IMR-90 (cell line): ENCODE data around the gene GRB10. TPM values are rescaled to one million over a fixed set of nuclear protein-coding genes. Genes with fewer than 3 reads are reported as not detected.

Source experiments
- ATAC-seq: fragments of 200-7000 bp; cut with Tn5 transposase; 2 replicates; pipeline ENCODE4 v1.9.1; 2020; ENCODE audit warnings: low read depth, mild to moderate bottlenecking, moderate library complexity
- BruUV-seq: library from RNA; stranded (reverse); fragments of 400-500 nt; replicated peaks from 2 replicates; lab custom pipeline; 2021; lab: Mats Ljungman, UMichigan
- CTCF ChIA-PET: fragments of 300-600 bp; formaldehyde crosslinking; extraction: SDS; loops from one replicate; lab custom pipeline; 2021; ENCODE audit warnings: antibody characterized with exemption; lab: Yijun Ruan, JAX
- POLR2A ChIA-PET: fragments of 300-600 bp; sonication (Branson Sonifier 250); formaldehyde crosslinking; loops from one replicate; lab custom pipeline; 2022; ENCODE audit warnings: antibody characterized with exemption; ENCODE audit not compliant: unreplicated experiment; lab: Charles Lee
- DNase-seq: peaks from one replicate; pipeline ENCODE4 v3.0.0; 2013
- H2AFZ ChIP-seq: replicated peaks from 2 replicates; pipeline ENCODE3; 2013; ENCODE audit warnings: low read length, mild to moderate bottlenecking; ENCODE audit not compliant: poor library complexity
- H2AK5ac ChIP-seq: 2 replicates; pipeline ENCODE4 v1.6.1; 2013; ENCODE audit warnings: low read depth, low read length, inconsistent platforms
- H2AK9ac ChIP-seq: replicated peaks from 2 replicates; pipeline ENCODE3; 2013; ENCODE audit warnings: mild to moderate bottlenecking, low read depth, low read length, moderate library complexity; ENCODE audit not compliant: poor library complexity
- H2BK120ac ChIP-seq: 2 replicates; pipeline ENCODE4 v1.6.1; 2013; ENCODE audit warnings: low read depth, low read length, inconsistent platforms
- H2BK15ac ChIP-seq: 3 replicates; pipeline ENCODE4 v1.6.1; 2013; ENCODE audit warnings: low read depth, low read length, inconsistent platforms
- H2BK20ac ChIP-seq: 2 replicates; pipeline ENCODE4 v1.6.1; 2013; ENCODE audit warnings: low read depth, mild to moderate bottlenecking, inconsistent platforms, low read length, moderate library complexity
- H2BK5ac ChIP-seq: 2 replicates; pipeline ENCODE4 v1.6.1; 2013; ENCODE audit warnings: mild to moderate bottlenecking, low read depth, low read length, inconsistent platforms; ENCODE audit not compliant: poor library complexity, severe bottlenecking
- H3K14ac ChIP-seq: replicated peaks from 2 replicates; pipeline ENCODE4 v1.6.1; 2013; ENCODE audit warnings: low read depth, low read length, inconsistent platforms
- H3K18ac ChIP-seq: 2 replicates; pipeline ENCODE4 v1.6.1; 2013; ENCODE audit warnings: low read depth, low read length, control low read depth
- H3K23ac ChIP-seq: 2 replicates; pipeline ENCODE4 v1.6.1; 2013; ENCODE audit warnings: low read depth, low read length, inconsistent platforms
- H3K27ac ChIP-seq: 2 replicates; pipeline ENCODE4 v1.5.1; 2013; ENCODE audit warnings: mild to moderate bottlenecking, control low read depth, low read length; ENCODE audit not compliant: insufficient read depth
- H3K27me3 ChIP-seq: 2 replicates; pipeline ENCODE4 v1.6.1; 2013; ENCODE audit warnings: low read length; ENCODE audit not compliant: control insufficient read depth, insufficient read depth
- H3K36me3 ChIP-seq: 2 replicates; pipeline ENCODE4 v1.6.1; 2013; ENCODE audit warnings: low read length, mixed read lengths; ENCODE audit not compliant: control insufficient read depth, insufficient read depth
- H3K4ac ChIP-seq: 2 replicates; pipeline ENCODE4 v1.6.1; 2013; ENCODE audit warnings: low read depth, low read length, inconsistent platforms
- H3K4me1 ChIP-seq: 2 replicates; pipeline ENCODE4 v1.6.1; 2013; ENCODE audit warnings: low read length, mixed read lengths; ENCODE audit not compliant: control insufficient read depth, insufficient read depth
- H3K4me2 ChIP-seq: 2 replicates; pipeline ENCODE4 v1.6.1; 2013; ENCODE audit warnings: low read depth, mild to moderate bottlenecking, control low read depth, low read length, moderate library complexity
- H3K4me3 ChIP-seq: 2 replicates; pipeline ENCODE4 v1.5.1; 2013; ENCODE audit warnings: low read depth, mild to moderate bottlenecking, control low read depth, low read length, moderate library complexity; ENCODE audit not compliant: insufficient read depth
- H3K56ac ChIP-seq: 2 replicates; pipeline ENCODE4 v1.6.1; 2013; ENCODE audit warnings: low read length, inconsistent platforms; ENCODE audit not compliant: insufficient read depth; ENCODE audit errors: extremely low read depth
- H3K79me1 ChIP-seq, 2 experiments: 2 replicates each; pipeline ENCODE4 v1.6.1; 2013; ENCODE audit warnings: low read length in 2 of 2, inconsistent platforms in 1 of 2, low read depth in 1 of 2
- H3K9ac ChIP-seq: 2 replicates; pipeline ENCODE4 v1.6.1; 2013; ENCODE audit warnings: low read depth, low read length, control low read depth
- H3K9me1 ChIP-seq: 2 replicates; pipeline ENCODE4 v1.6.1; 2013; ENCODE audit warnings: low read length, inconsistent platforms; ENCODE audit not compliant: insufficient read depth
- H3K9me3 ChIP-seq: 2 replicates; pipeline ENCODE4 v1.6.1; 2013; ENCODE audit warnings: low read length; ENCODE audit not compliant: control insufficient read depth, insufficient read depth
- H4K20me1 ChIP-seq: 2 replicates; pipeline ENCODE4 v1.6.1; 2013; ENCODE audit warnings: low read length, inconsistent platforms; ENCODE audit not compliant: insufficient read depth
- H4K5ac ChIP-seq: 2 replicates; pipeline ENCODE4 v1.6.1; 2013; ENCODE audit warnings: mild to moderate bottlenecking, low read depth, low read length, control low read depth
- H4K8ac ChIP-seq, 2 experiments: 2 replicates each; pipeline ENCODE4 v1.6.1; 2013; ENCODE audit warnings: low read depth in 2 of 2, low read length in 2 of 2, control low read depth in 1 of 2, inconsistent platforms in 1 of 2
- H4K91ac ChIP-seq: 2 replicates; pipeline ENCODE4 v1.6.1; 2013; ENCODE audit warnings: low read depth, low read length, inconsistent platforms; ENCODE audit not compliant: insufficient read depth
- BHLHE40 ChIP-seq: fragments of 150-350 bp; IDR thresholded peaks from 2 replicates; pipeline ENCODE4 v1.6.1; 2016; ENCODE audit warnings: mild to moderate bottlenecking, low read depth, low read length
- CEBPB ChIP-seq: IDR thresholded peaks from 2 replicates; pipeline ENCODE4 v1.6.1; 2012; ENCODE audit warnings: low read depth, low read length, improper control_type of control experiment
- CHD1 ChIP-seq: IDR thresholded peaks from 2 replicates; pipeline ENCODE4 v1.6.1; 2012; ENCODE audit warnings: low read depth, low read length, improper control_type of control experiment
- CTCF ChIP-seq: conservative IDR thresholded peaks from 2 replicates; pipeline ENCODE4 v1.5.1; 2012; ENCODE audit warnings: mild to moderate bottlenecking, low read depth, low read length, improper control_type of control experiment
- FOS ChIP-seq: fragments of 150-350 bp; IDR thresholded peaks from 2 replicates; pipeline ENCODE4 v1.6.1; 2016; ENCODE audit warnings: low read depth, low read length
- MAFK ChIP-seq: IDR thresholded peaks from 2 replicates; pipeline ENCODE4 v1.6.1; 2012; ENCODE audit warnings: low read depth, low read length, improper control_type of control experiment
- MAZ ChIP-seq: IDR thresholded peaks from 2 replicates; pipeline ENCODE4 v1.6.1; 2012; ENCODE audit warnings: low read depth, mild to moderate bottlenecking, low read length, improper control_type of control experiment, moderate library complexity, borderline replicate concordance
- MXI1 ChIP-seq: IDR thresholded peaks from 2 replicates; pipeline ENCODE4 v1.6.1; 2012; ENCODE audit warnings: low read depth, mild to moderate bottlenecking, low read length, moderate library complexity, borderline replicate concordance
- NFE2L2 ChIP-seq: fragments of 150-350 bp; IDR thresholded peaks from 2 replicates; pipeline ENCODE4 v1.6.1; 2016; ENCODE audit warnings: low read depth, mild to moderate bottlenecking, low read length
- RAD21 ChIP-seq: IDR thresholded peaks from 2 replicates; pipeline ENCODE4 v1.6.1; 2012; ENCODE audit warnings: low read length, improper control_type of control experiment
- RCOR1 ChIP-seq: IDR thresholded peaks from 2 replicates; pipeline ENCODE4 v1.6.1; 2012; ENCODE audit warnings: mild to moderate bottlenecking, low read length, improper control_type of control experiment; ENCODE audit not compliant: insufficient replicate concordance
- RFX5 ChIP-seq: IDR thresholded peaks from 2 replicates; pipeline ENCODE4 v1.8.0; 2012; ENCODE audit warnings: low read depth, mild to moderate bottlenecking, low read length, moderate library complexity
- WGBS, 2 experiments: methylation state at CpG; one replicate each; pipeline versions ENCODE4 v1.1.5 to v1.1.7; 2013; ENCODE audit warnings: missing lambda C conversion rate in 2 of 2; ENCODE audit not compliant: insufficient read length in 1 of 2; ENCODE audit errors: extremely low coverage in 2 of 2; 5-methylcytosine and 5-hydroxymethylcytosine counted together
- dilution Hi-C: fragments of 300-500 bp; cut with HindIII; formaldehyde crosslinking; loops from one replicate; pipeline ENCODE4 v1.14.3; 2018; ENCODE audit warnings: low sequenced_read_pairs; ENCODE audit not compliant: unreplicated experiment
- in situ Hi-C: fragments of 300-500 bp; cut with MboI; formaldehyde crosslinking; loops from 3 replicates; pipeline ENCODE4 v1.14.3; 2019; ENCODE audit warnings: low sequenced_read_pairs, inconsistent platforms, mixed read lengths
- intact Hi-C: fragments of 100-400 bp; cut with micrococcal nuclease; formaldehyde crosslinking; loops from 2 replicates; pipeline ENCODE4 v1.10.0; 2022
- polyA plus RNA-seq, 3 experiments: library from polyadenylated mRNA; depleted of rRNA; stranded (reverse); fragments of >200 nt; gene quantifications; 2 replicates each; pipeline ENCODE4 v1.2.3, GENCODE V29; 2012; ENCODE audit warnings: low replicate concordance in 1 of 3
- total RNA-seq: library from RNA; depleted of rRNA; stranded (reverse); fragments of >200 nt; gene quantifications from 2 replicates; pipeline ENCODE4 v1.2.3, GENCODE V29; 2012
- TF ChIP-seq, protein P1 (sequence below): fragments of 150-350 bp; IDR thresholded peaks from 2 replicates; pipeline ENCODE4 v1.6.1; 2016; ENCODE audit warnings: low read depth, mild to moderate bottlenecking, low read length, moderate library complexity, borderline replicate concordance
- TF ChIP-seq, protein P2 (sequence below): fragments of 150-350 bp; IDR thresholded peaks from 2 replicates; pipeline ENCODE4 v1.6.1; 2017; ENCODE audit warnings: mild to moderate bottlenecking, antibody characterized with exemption, low read length, low read depth

The GRB10 gene
- total and polyA plus RNA-seq, 2 of the 4 experiments (the other 2 are of a cell fraction), result 6.3 to 15.1 TPM

GRCh38 chr7:50704844-50705243 lies 77.9 kb downstream of the GRB10 start:
- no peak overlapping the region for H3K4ac ChIP-seq
- peaks cover 20 to 33% of the 10 kb centered on the region in 2 experiments; a peak in 3 of 4 replicates for H3K79me1 ChIP-seq
- H2BK15ac ChIP-seq, result no peak overlapping the region
- TF ChIP-seq FOS (no peak), MAFK (no peak), CEBPB (no peak), CTCF (no peak), BHLHE40 (no peak), CHD1 (no peak), NFE2L2 (no peak), RFX5 (no peak), RAD21 (no peak), MAZ (no peak), RCOR1 (no peak), MXI1 (no peak)
- TF ChIP-seq, protein P1, sequence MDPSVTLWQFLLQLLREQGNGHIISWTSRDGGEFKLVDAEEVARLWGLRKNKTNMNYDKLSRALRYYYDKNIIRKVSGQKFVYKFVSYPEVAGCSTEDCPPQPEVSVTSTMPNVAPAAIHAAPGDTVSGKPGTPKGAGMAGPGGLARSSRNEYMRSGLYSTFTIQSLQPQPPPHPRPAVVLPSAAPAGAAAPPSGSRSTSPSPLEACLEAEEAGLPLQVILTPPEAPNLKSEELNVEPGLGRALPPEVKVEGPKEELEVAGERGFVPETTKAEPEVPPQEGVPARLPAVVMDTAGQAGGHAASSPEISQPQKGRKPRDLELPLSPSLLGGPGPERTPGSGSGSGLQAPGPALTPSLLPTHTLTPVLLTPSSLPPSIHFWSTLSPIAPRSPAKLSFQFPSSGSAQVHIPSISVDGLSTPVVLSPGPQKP, result no peak
- TF ChIP-seq, protein P2, sequence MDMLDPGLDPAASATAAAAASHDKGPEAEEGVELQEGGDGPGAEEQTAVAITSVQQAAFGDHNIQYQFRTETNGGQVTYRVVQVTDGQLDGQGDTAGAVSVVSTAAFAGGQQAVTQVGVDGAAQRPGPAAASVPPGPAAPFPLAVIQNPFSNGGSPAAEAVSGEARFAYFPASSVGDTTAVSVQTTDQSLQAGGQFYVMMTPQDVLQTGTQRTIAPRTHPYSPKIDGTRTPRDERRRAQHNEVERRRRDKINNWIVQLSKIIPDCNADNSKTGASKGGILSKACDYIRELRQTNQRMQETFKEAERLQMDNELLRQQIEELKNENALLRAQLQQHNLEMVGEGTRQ, result no peak
- dilution Hi-C loops, result no loop called here
- BruUV-seq, result no TSS peak
- no peak overlapping the region for H3K14ac ChIP-seq
- no peak for ATAC-seq
- POLR2A ChIA-PET, result interaction anchor here (0.6 kb wide), 1 partner anchor 15 kb away, joined by 3 read pairs; no protein-coding TSS in a partner anchor
- no peak overlapping the region for H2BK20ac ChIP-seq
- peaks cover 10% of the 10 kb centered on the region; the same call in 1 of the 2 replicates for H3K9me1 ChIP-seq
- peaks cover 4% of the 10 kb centered on the region; the same call in 1 of the 2 replicates for H3K4me1 ChIP-seq
- H2BK120ac ChIP-seq, result no peak overlapping the region
- H2BK5ac ChIP-seq, result no peak overlapping the region
- no peak for DNase-seq
- intact Hi-C loops, result no loop called here
- no peak overlapping the region for H3K23ac ChIP-seq
- H2AK5ac ChIP-seq, result no peak overlapping the region
- 80% methylated on average over 1 of the region's 6 CpGs; no CpG with 5 or more reads in 1 of the 2 experiments for WGBS, 2 experiments
- CTCF ChIA-PET, result no interaction called here
- H3K56ac ChIP-seq, result no peak overlapping the region
- no peak overlapping the region for H3K18ac ChIP-seq
- H3K9me3 ChIP-seq, result no peaks in the 10 kb centered on the region
- no peak overlapping the region for H3K4me2 ChIP-seq
- no peaks in the 10 kb centered on the region for H3K27me3 ChIP-seq
- in situ Hi-C loops, result no loop called here
- H4K8ac ChIP-seq, result no peak overlapping the region
- no peak overlapping the region for H3K4me3 ChIP-seq
- no peak overlapping the region for H3K27ac ChIP-seq
- no peak overlapping the region for H2AK9ac ChIP-seq
- peaks cover 18% of the 10 kb centered on the region; the same call in 1 of the 2 replicates for H4K20me1 ChIP-seq
- no peak overlapping the region for H3K9ac ChIP-seq
- H4K91ac ChIP-seq, result no peak overlapping the region
- no peak overlapping the region for H4K5ac ChIP-seq
- H2AFZ ChIP-seq, result no peak overlapping the region
- H3K36me3 ChIP-seq, result peaks cover 6% of the 10 kb centered on the region
